Left lobe of liver (tissue), 2 donors: Measurements from ENCODE around the gene KCNK16. TPM values are rescaled to one million over a fixed set of nuclear protein-coding genes. Genes with fewer than 3 reads are reported as not detected.

Source experiments
- ATAC-seq: fragments of 200-7000 bp; cut with Tn5 transposase; one replicate; pipeline ENCODE4 v1.9.1; 2020; ENCODE audit warnings: mild to moderate bottlenecking, moderate library complexity
- DNase-seq: peaks from one replicate; pipeline ENCODE4 v3.0.0-alpha.2; 2020; ENCODE audit warnings: low spot score
- total RNA-seq: library from RNA; stranded (reverse); gene quantifications from one replicate; pipeline ENCODE4 v1.2.1, GENCODE V29; 2021
- donor health status: DM: no; HTN: no; CAD: no; lungs with moderate emphysema.
- donor health status: DM: no; HTN: yes; CAD: no.

Gene KCNK16
- total RNA-seq, 1 donor from 2014 or later, result not detected

DNA sequence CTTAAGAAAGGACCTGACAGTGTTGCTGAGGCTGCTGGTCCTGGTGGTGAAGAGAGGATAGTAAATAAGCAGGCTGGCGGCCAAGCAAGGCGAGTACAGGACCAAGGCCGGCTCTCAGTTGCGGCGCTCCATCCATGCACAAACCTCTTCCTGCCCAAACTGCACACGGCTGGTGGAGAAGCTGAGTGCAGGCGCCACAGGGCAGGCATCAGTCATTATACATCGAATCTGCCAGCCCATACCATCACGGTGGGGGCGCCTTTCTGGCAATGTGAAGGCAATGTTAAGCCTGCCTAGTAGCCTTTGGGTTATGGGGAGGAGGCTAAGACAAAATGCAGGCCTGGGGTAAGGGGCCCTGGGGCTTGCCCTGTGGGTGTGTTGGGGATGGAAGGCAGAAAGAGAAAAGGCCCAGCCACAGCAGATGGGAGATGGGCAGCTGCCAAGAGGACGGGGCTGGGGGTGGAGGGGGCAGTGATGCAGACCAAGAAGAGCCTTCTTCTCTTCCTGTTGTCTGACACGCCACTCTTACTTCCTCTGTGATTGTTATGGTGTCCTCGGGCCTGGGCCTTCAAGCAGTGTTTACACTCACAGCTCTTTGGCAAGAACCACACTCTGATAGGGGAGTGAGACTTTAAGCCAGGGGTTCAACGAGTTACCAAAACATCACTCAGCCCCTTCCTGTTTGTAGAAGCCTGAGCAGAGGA, 20.3 kb upstream of the KCNK16 start:
- DNase-seq (no peak), ATAC-seq (peak; percentile 14)

DNA sequence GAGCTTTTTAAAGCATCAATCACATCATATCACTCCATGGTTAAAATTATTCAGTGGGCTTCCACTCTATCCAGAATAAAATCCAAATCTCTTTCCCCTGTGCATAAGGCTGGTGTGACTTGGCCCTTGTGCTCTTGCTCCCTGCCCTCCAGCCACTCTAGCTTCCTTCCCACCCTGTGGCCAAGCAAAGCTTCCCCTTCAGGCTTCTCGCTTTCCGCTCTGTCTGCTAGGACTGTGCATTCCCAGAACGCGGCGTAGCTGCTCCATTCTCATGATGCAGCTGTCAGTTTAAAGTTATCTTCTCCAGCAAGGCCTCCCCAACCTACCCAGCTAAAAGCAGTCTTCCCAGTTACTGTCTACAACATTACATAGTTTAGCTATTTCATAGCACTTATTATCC, 19.4 kb upstream of the KCNK16 start:
- ATAC-seq (no peak), DNase-seq (no peak)

DNA sequence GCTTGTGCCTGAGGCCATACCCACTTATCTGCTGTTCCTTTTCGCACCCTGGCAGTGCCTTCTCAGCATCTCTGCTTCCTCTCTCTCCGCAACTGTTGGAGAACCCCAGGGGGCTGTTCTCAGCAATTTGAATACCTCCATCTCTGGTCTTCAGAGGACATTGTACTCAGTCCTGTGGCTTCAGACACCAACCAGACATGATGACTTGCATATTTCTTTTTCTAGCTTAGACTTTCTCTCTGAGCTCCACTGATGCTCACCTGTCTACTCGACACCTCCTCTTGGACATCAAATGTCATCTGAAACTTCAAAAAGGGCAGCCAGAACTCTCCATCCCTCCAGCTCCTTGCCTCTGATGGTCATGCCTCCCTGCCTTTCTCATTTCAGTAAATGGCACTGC, 18.9 kb upstream of the KCNK16 start:
- no peak for DNase-seq
- no peak for ATAC-seq

DNA sequence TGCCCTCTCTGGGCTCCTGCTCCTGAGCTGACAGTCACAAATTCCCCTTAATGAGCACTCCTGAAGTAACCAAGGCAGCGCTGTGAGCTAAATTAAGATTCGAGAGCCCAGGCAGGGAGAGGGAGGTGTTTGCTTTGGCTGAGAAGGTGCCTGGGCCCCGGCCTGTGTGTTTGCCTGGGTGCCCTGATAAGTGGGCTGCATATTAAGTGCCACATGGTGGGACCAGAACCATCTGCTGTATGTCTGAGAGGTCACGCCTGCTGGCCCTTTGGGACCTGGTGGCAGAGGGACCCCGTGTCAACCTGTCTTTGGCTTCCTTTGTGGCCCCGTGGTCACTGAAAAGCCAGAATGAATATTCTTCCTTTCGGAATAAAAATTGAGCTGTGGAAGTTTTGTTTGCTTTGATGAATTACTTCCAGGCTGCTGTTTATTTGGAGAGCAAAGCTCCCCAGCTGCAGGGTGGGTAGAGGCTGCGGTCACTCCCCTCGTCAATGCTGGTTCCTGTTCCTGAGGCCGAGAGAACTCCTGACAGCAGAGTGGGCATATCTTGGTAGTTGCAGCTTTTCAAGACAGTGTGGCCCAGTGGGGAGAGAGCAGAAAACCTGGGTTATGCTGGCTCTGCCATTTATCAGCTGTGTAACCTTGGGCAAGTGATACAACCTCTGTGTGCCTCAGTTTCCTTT, 17.5 kb upstream of the KCNK16 start:
- DNase-seq (no peak), ATAC-seq (no peak)

DNA sequence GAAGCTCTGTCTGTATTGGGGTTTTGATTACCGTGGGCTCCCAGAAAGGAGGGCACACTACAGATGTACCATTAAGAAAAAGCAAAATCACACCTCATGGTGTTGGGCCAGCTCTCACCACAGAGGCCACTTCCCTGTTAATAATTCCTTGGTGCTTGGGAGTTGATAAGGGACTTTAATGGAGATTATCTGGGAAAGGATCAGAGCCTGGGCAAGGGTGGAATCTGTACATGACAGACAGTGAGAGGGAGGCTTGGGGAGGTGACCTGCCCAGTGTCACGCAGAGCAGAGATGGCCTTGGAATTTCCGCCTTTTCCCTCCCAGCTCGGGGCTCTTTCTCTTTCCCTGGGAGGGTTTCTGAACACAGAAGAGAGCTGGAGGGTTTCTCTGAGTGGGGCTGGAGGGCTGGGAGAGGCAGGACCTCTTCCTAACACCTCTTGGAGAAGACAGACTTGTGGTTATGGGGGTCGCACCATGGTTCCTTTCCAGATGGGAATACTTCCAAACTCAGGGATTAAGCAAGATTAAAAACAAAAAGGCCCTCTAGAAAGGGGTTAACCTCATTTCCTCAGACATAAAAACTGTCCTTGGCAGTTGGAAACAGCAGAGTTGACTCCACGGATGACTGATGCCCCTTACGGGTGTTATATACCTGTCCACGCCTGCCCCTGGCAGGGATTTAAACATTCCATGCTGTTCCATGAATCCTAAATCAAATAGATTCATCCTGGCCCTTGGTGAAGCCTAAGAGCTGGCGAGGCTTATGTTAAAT, 16.8 kb upstream of the KCNK16 start:
- DNase-seq (no peak), ATAC-seq (no peak)

DNA sequence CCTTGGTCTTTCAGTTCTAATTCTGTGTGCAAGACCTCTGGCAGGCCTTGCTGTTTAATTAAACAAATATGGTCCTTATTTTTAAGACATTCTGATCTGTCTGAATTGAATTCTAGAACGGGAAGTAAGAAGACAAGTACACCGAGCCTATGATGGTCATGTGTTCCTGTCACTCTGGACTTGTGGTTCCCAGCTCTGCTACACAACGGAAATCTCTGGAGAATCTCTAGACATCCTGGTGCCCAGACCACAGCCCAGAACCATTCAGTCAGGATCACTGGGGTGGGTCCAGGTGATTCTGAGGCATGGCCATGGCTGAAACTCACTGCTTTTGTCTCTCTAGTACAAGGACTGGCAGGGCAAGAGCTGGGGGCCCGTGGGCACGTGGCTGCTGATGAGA, 15.9 kb upstream of the KCNK16 start:
- ATAC-seq (no peak), DNase-seq (no peak)

DNA sequence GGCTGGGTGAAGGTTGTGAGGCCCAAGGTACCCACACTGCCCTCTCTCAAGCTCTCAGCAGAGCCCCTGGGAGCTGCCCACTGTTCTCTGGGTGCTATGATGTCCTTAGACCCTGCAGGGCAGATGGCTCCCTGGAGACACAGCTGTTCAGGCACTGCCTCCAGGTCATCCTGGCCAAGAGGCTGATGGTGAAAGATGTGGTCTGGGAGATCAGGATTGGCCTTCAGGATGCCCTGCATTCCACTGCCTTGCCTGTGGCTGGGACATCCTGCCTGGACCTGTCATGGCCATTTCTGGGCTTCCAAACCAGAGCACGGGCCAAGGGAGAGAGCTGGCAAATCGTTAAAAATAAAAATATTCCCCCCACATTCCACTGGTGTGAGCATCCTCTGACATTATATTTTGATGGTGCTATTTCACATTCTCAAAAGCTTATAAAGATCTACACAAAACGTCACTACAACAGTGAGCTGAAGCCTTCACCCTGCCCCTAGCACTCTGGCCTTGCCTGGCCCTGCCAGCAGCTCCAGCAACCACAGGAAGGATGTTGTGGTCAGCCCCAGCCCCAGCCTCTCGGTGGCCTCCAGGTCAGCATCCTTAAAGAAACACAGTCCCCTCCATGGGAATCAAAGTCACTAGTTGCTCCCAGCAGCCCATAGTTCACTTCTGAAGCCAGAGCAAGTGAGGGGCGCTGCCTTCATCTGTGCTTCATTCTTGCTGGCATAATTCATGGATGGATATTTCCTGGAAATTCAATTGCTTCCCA, 13.5 kb upstream of the KCNK16 start:
- peak; percentile 18 for ATAC-seq

DNA sequence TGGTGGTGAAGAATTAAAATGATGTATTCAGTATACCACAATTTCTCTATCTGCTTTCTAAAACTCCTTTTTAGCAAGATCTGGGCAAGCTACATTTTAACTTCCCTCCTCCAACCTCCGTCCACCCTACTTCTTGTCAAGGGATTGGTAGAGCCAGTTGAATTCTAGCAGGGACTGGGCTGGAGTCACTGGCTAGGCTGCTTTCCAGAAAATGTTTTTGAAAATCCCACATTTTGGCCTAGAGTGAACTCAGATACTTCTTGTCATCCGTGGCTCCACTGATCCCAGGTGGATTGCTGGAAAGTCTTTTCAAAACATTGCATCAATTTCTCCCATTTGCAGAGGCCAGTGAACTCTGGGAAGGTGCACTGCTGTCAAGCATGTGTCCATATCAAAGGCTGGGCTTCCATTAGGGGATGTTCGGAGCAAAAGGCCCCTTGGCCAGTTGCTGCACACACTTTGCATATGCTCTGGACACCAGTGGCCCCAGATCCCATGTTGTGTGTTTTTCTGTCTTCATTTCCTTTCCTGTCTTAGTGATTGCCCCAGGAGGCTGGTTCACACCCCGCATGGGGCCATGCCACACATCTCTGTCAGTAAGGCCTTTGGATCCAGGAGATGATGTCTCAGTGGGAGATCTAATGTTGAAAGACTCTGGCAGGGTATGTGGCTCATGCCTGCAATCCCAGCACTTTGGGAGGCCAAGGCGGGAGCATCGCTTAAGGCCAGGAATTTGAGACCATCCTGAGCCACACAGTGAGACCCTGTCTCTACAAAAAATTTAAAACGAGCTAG, 11.3 kb upstream of the KCNK16 start:
- ATAC-seq (no peak), DNase-seq (no peak)

More for the DNA sequence above, 13.5 kb upstream of the KCNK16 start:
- DNase-seq, result no peak

DNA sequence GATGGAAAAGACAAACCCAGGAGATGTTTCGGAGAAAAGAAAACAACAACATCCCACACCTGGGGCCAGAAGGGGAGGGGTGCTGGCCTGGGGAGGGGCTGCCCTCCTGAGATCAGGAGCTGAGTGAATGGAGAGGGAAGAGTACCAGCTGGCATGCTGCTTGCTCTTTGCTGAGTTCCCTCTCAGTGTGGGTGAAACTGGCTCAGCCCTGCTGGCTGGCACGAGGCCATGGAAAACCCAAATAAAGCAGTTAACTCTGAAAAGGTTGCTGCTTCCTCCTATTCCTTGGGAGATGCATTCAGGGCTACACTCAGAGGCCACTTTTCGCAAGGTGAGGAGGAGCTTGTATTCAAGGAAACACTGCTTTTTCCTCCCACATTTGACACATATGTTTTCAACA, 8.0 kb upstream of the KCNK16 start:
- DNase-seq, result no peak
- ATAC-seq, result no peak

DNA sequence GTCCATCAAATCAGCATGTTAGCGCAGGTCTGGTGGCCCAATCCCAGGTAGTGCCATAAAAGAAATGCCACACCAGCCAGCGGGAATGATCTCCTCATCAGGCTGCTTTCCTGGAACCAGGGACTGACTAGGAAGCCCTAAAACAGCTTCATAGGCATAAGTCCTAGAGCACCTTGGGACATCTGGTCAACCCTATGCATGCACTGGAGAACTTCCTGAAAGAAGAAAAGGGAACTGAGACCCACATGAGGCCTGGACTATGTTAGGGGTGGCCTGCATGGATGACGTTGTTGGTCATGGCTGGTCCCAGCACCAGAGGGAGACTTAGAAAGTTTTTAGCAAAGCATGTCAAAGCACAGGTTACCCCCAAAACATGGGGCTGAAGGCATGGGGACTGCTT, 7.6 kb upstream of the KCNK16 start:
- DNase-seq (no peak), ATAC-seq (no peak)

DNA sequence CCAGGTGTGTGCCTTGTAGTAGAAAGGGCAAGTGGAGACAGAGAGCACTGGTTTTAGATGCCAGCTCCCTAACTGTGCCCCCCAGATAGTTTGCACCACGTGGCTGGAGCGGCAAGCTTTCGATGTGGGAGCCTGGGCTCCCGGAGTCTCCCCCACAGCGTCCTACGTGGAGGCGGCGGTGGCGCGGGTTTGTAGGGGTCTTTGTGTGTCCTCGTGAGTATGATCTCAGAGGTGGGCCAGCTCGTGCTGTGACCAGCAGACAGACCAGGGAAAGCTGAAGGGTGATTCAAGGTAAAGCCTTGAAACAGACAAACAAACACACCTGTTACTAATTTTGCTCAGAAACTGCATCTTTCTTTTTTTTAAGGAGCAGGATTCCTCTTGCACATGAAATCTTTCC, 5.6 kb upstream of the KCNK16 start:
- DNase-seq (no peak), ATAC-seq (no peak)

DNA sequence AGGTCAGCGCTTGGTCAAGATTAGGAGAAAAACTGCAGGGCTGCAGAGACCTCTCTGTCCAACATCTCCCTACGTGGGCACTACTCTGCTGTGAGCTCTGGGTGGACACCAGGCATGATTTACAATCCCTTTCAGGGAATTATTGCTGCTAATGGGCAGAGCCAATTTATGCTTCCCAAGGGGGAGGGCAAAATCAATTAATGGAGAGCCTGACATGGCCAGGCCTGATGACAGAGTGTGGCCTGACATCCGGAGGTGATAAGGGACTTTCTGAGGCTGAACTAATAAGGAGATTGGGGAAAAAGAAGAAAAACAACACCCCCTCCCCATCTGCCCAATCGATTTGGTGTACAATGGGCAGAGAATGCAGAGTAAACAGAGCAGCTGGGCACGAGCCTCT, 5.0 kb upstream of the KCNK16 start:
- no peak for ATAC-seq
- no peak for DNase-seq

DNA sequence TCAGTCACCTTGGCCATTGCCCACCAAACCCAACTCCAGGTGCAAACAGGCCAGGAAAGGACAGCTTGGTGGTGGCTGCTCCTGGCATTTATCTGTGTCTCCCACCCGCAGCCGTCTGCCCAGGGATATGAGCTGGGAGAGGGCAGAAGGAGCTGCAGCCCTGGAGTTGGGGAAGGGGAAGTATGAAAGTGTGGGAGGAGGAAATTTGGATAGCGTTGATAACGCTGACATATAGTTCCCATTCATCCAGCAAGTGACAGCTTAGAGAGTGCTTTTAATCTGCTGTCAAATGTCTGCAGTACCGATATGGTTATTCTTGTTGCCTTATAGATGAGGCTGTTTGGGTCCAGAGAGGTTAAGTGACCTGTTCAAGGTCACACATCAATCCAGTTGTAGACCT, 741 bp downstream of the KCNK16 start:
- no peak for ATAC-seq
- DNase-seq, result no peak

DNA sequence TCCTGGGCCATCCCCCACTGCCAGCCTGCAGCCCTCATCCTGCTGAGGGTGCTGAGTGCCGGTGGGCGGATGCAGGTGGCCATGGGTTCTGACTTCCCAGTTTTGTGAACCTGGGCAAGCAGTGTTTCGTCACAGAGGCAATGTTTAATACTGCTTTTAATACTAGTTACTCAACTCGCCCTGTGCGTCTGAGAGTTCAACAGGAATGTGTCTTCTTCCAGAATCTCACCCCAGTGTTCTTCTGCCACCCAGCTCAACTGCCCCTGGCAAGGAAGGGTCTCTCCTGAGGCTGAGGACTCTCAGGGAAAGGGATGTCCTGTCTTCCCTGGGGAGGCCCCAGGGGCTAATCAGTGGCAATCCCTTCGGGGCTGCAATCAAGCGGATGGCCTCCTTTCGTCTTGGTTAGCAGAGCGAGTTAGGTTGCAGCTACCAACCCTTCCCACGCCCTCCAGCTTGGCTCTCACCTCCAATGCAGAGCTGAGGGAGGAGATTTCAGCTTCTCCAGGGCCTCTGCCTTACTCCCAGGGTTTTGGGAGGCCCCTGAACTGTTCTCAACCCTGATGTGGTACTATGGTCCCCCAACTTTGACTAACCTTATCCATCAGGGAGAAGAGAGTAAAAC, 2.0 kb downstream of the KCNK16 start:
- ATAC-seq (no peak), DNase-seq (no peak)

DNA sequence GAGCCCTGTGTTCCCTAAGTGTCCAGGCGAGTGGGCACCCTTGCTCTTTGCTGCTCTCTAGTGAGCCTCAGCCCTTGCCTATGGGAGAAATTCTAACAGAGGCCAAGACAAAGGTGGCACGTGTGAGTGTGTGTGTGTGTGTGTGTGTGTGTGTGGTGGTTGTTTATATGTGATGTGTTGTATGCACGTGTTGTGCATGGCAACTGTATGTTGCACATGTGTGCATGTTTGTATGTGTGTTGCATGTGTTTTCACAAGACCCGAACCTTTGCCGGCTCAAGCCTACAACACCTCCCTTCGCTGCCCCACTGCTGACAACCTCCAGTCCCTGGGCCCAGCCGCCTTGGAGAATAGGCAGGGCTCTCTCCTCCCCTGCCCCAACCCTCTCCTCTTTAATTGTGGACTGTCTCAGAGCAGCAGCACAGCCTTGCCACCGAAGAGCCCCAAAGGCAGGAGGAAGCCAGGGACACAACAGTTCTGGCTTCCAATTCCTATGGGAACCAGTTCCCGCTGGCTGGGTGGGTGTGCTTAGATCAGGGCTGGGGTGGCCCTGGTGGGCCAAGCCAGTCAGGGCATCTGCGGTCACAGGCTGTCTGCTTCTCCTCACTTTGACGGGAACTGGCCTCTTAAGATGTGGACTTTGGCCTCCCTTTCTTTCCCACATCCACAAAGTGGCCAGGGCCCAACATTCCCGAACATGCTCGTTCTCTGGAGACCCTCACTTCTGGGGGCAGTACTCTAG, 2.7 kb downstream of the KCNK16 start:
- no peak for DNase-seq
- ATAC-seq, result peak; percentile 32

DNA sequence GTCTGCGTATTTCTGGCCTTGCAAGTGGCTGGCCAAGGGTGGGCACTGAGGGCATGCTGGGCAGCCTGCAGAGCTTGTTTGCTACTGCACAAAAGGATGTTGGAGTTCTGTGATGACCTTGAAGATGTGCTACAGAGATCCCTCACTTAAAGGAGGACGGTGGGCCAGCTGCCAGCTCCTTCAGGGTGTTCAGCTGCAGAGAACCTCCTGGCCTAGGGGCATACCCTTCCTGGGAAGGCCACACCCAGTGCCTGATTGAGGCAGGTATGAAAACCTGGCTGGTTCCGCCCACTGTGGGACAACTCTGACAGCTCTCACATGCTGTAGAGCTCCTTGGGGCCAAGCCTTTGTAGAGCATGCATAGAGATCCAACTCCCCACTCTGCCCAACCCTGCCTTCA, 5.2 kb downstream of the KCNK16 start:
- DNase-seq, result no peak
- no peak for ATAC-seq

DNA sequence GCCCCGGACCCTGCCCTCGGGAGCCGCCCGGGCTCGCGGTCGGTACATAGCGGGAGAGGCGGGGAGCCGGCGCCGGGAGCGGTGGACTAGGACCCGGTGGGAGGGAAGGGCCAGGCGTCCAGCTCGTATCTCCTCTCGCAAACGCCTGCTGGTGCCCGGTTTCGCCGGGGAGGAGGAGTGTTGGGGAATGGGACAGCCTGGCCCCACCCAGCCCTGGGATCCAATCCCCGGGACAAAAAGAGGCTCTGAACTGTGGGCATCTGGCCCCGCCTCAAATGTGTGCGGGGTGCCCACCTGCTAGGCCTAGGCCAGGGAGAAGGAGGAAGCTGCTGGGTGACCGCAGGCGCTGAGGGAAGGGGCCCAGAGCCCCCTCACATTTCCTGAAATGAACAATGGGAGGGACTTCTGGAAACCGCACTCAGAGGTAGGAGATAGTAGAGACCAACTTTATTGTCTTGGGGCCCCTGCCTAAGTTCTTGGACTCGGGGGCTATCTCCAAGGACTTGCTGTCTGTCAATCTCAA, 8.2 kb downstream of the KCNK16 start, which contains the start of gene KCNK17:
Gene KCNK17, minus strand, starts transcription at position 147 of the 523 bp plus-strand sequence. Its CDS starts 99 bp downstream, at position 48.
- DNase-seq (no peak), ATAC-seq (no peak)

DNA sequence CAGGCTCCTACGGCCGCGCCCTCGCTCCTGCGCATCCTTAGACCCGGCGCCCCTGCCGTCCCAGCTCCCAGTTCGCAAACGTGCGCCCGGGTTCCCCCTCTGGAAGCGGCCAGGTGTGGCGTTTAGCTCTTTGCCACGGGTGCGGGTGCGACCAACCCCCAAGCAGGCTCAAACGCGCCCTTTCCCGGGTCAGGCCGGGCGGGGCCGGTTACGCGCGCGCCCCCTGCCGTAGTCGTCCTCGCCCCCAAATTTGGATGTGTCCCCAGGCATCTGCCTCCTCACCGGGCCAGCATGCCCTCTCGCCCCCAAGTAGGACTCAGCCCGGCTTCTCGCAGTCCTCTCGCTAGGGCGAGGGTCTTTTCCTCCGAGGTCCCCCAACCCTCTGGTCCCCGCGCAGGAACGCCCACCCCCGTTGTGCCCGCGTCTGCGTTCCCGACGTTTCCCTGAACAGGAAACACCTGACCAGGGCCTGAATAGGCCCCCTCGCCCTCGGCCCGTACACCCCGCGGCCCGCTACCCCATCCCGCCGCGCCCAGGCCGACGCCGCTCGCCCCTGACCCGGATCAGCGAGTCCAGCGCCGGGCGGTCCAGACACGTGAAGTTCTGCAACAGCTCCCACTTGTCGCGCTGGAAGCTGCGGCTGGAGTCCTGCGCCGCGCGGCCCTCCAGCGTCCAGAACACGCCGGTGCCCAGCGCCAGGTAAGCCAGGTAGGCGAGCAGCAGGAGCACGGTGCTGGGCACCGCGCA, 8.8 kb downstream of the KCNK16 start:
- ATAC-seq, result peak; percentile 23
- DNase-seq, result no peak
